Heart right ventricle (tissue), 16 donors: ENCODE data around the gene MBIP. TPM values are rescaled to one million over a fixed set of nuclear protein-coding genes. Genes with fewer than 3 reads are reported as not detected.
"Not testable (repeated sequence)": the region's sequence is repeated elsewhere in the genome, so short reads cannot be mapped to it uniquely, and the experiment has no call there.

ENCODE experiments used
- ATAC-seq, 8 donors: fragments of 200-7000 bp; cut with Tn5 transposase; one replicate each; pipeline ENCODE4 v1.9.1; 2020; ENCODE audit warnings: mild to moderate bottlenecking in 8 of 8, moderate library complexity in 8 of 8, moderate number of reproducible peaks in 1 of 8
- DNase-seq, 2 donors: peaks; one replicate each; pipeline ENCODE4 v3.0.0-alpha.2; 2020
- H3K27ac ChIP-seq, 10 donors: fragments of 200-600 bp; sonication (generic) in 2 of 10; one replicate each; pipeline versions ENCODE4 v1.5.0 to v1.8.0; 2020 to 2022; ENCODE audit warnings: mild to moderate bottlenecking in 3 of 10
- H3K27me3 ChIP-seq, 7 donors: fragments of 200-600 bp; one replicate each; pipeline ENCODE4 v1.8.0; 2021 to 2022; ENCODE audit warnings: mild to moderate bottlenecking in 2 of 7
- H3K36me3 ChIP-seq, 9 donors: fragments of 200-600 bp; sonication (generic) in 1 of 9; one replicate each; pipeline versions ENCODE4 v1.5.0 to v1.8.0; 2020 to 2022; ENCODE audit warnings: mild to moderate bottlenecking in 2 of 9
- H3K4me1 ChIP-seq, 9 donors: fragments of 200-600 bp; sonication (generic) in 1 of 9; one replicate each; pipeline versions ENCODE4 v1.5.0 to v1.8.0; 2020 to 2022; ENCODE audit warnings: mild to moderate bottlenecking in 4 of 9
- H3K4me3 ChIP-seq, 10 donors: fragments of 200-600 bp; sonication (generic) in 2 of 10; one replicate each; pipeline versions ENCODE4 v1.5.0 to v1.8.0; 2020 to 2022; ENCODE audit warnings: mild to moderate bottlenecking in 7 of 10, moderate library complexity in 2 of 10
- H3K9me3 ChIP-seq, 11 donors: fragments of 200-600 bp in 10 of 11; sonication (generic) in 2 of 11; one replicate each; pipeline versions ENCODE4 v1.5.0 to v1.8.0; 2013 to 2022; ENCODE audit warnings: mild to moderate bottlenecking in 2 of 11, control low read depth in 1 of 11, moderate library complexity in 1 of 11
- WGBS, 2 donors: extraction: QIAGEN DNeasy Blood & Tissue Kit; methylation state at CpG; one replicate each; pipeline ENCODE4 v1.1.7; 2013; ENCODE audit warnings: inconsistent platforms in 1 of 2; 5-methylcytosine and 5-hydroxymethylcytosine counted together
- intact Hi-C, 10 donors: fragments of 100-400 bp; cut with DNase I; formaldehyde crosslinking; loops; one replicate each; pipeline versions ENCODE4 v1.11.1 to v1.14.2; 2022
- polyA plus RNA-seq, 2 donors: library from polyadenylated mRNA; stranded (reverse); fragments of 200-250 nt; gene quantifications; one replicate each; pipeline ENCODE4 v1.2.3, GENCODE V29; 2013
- total RNA-seq, 10 donors: library from RNA; stranded (reverse); fragmentation: NEBNext Ultra II Directional in 3 of 10; extraction: Animal tissue kit (Norgen Biotek cat#: 25700) in 3 of 10; gene quantifications; one replicate each; pipeline versions ENCODE4 v1.2.1 to v1.2.4, GENCODE V29; 2021 to 2023
- TF ChIP-seq, protein P1 (sequence below), 9 donors: fragments of 200-600 bp; sonication (generic) in 2 of 9; IDR thresholded peaks; one replicate each; pipeline versions ENCODE4 v1.5.0 to v1.8.0; 2021 to 2022; ENCODE audit warnings: antibody characterized with exemption in 9 of 9, mild to moderate bottlenecking in 5 of 9, moderate library complexity in 1 of 9
- donor health status: Arrhythmogenic right ventricular cardiomyopathy.
- donor health status: ischemic (EF 13 %, LVEDD 7.1; RV severe dilation, severe dysfunction).
- donor health status: healthy with polysubstance abuse.
- donor health status: DM: no; HTN: yes; CAD: no.
- donor health status: DM: no; HTN: no; CAD: no.
- donor health status: ischemic (EF 25% LVEDD 6.9; RV normal size, moderate dysfunction).
- donor health status: ischemic (EF 25% LVEDD 5.7; RV mildly dilated, moderate dysfunction).
- donor health status: healthy.
- donor health status: DM: yes; HTN: yes; CAD: no.
- donor health status: Ischemic cardiomyopathy.
- donor health status: ischemic (EF 35%, LVEDD 5.7; RV mildly dilated, moderate dysfunction).
- donor health status: nonischemic (EF 11% LVEDD 7.7; RV severe dilation, severe dysfunction).
- donor health status: DM: yes; HTN: yes; CAD: no.
- donor health status: PGD.
- donor health status: ischemic (EF 29% LVEDD 5.4; RV normal size, mild dysfunction).
- donor health status: nonischemic (EF 23%, LVEDD 6.1; RV moderate dilation, normal function).

The MBIP gene
- total and polyA plus RNA-seq, 12 donors = 8.2 to 15.1 (median 10.2) TPM

DNA sequence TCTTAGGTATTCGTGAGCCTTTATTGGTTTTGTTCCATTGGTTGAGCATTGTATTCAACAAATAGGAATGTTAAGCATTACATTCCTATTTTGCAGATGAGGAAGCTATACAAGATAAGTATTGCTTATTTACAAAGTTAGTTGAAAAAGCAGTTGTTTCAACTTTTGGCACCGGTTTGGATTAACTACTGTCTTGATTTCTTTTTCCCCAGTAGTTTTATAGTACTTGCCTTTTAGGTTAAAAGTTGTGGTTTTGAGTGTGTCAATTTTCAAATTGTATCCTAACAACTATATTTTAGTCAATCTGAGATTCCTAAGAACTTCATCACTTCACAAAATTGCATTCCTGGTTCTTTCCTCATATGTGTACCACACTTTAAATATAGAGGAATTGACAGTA is 23.8 kb upstream of the MBIP start:
- Histone ChIP-seq H3K9me3 (no peaks in the 10 kb centered on the region), H3K36me3 (no peaks in the 10 kb centered on the region), H3K4me1 (no peaks in the 10 kb centered on the region), H3K27ac (no peak overlapping the region), H3K27me3 (peaks cover 0 to 33% (median 10%) of the 10 kb centered on the region in 7 donors), H3K4me3 (no peak overlapping the region)
- whole genome bisulfite sequencing, 2 donors = 27 to 57% methylated on average over 2 of the region's 2 CpGs
- ATAC-seq = no peak
- intact Hi-C loops = no loop called here
- TF ChIP-seq, protein P1, sequence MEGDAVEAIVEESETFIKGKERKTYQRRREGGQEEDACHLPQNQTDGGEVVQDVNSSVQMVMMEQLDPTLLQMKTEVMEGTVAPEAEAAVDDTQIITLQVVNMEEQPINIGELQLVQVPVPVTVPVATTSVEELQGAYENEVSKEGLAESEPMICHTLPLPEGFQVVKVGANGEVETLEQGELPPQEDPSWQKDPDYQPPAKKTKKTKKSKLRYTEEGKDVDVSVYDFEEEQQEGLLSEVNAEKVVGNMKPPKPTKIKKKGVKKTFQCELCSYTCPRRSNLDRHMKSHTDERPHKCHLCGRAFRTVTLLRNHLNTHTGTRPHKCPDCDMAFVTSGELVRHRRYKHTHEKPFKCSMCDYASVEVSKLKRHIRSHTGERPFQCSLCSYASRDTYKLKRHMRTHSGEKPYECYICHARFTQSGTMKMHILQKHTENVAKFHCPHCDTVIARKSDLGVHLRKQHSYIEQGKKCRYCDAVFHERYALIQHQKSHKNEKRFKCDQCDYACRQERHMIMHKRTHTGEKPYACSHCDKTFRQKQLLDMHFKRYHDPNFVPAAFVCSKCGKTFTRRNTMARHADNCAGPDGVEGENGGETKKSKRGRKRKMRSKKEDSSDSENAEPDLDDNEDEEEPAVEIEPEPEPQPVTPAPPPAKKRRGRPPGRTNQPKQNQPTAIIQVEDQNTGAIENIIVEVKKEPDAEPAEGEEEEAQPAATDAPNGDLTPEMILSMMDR (IDR thresholded peaks at IDR 0.05) = no peak
- no peak for DNase-seq

DNA sequence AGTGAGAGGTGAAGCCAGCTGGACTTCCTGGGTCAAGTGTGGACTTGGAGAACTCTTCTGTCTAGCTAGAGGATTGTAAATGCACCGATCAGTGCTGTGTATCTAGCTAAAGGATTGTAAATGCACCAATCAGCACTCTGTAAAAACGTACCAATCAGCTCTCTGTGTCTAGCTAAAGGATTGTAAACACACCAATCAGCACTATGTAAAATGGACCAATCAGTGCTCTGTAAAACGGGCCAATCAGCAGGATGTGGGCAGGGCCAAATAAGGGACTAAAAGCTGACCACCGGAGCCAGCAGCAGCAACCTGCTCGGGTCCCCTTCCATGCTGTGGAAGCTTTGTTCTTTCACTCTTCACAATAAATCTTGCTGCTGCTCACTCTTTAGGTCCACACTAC is 21.4 kb upstream of the MBIP start:
- H3K9me3 ChIP-seq, H3K4me3 ChIP-seq, intact Hi-C loops, ATAC-seq, DNase-seq, H3K36me3 ChIP-seq, H3K4me1 ChIP-seq, H3K27ac ChIP-seq: not testable (repeated sequence)
- peaks cover 0 to 25% (median 10%) of the 10 kb centered on the region in 7 donors for H3K27me3 ChIP-seq
- 67 to 73% methylated on average over 5 of the region's 5 CpGs for WGBS, 2 donors

DNA sequence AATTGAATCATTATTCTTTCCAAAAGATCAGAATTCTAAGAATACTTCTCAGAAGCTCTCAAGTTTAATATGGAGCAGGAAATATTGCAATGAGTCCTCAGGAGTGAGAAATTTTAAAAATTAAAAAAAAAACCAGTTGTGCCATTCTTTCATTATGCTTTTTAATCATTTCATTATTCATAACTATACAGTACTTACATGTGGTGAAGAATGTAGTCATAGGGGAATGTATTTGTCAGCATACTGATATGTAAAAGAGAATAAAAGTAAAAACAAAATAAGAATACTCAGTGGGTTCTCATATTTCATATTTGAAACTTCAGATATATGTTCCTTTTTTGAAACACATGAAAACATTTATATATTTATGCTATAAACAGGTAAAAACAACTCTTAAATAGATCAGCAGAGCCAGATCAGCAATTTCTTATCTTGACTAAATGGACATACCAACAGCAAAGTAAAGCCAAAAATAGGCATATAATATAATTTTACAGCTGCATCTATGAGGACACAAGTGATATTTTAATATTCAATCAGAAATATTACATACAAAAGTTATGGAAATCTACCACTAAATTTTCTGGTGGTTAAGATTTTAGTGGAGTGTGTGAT is 19.9 kb upstream of the MBIP start:
- no peak overlapping the region for H3K27ac ChIP-seq
- DNase-seq (no peak), ATAC-seq (no peak)
- H3K36me3 ChIP-seq = no peaks in the 10 kb centered on the region
- no peak overlapping the region for H3K4me3 ChIP-seq
- intact Hi-C loops = no loop called here
- peaks cover 0 to 17% (median 9%) of the 10 kb centered on the region in 7 donors for H3K27me3 ChIP-seq
- H3K4me1 ChIP-seq = no peaks in the 10 kb centered on the region
- TF ChIP-seq, protein P1 (IDR thresholded peaks at IDR 0.05) = no peak
- H3K9me3 ChIP-seq = no peaks in the 10 kb centered on the region

DNA sequence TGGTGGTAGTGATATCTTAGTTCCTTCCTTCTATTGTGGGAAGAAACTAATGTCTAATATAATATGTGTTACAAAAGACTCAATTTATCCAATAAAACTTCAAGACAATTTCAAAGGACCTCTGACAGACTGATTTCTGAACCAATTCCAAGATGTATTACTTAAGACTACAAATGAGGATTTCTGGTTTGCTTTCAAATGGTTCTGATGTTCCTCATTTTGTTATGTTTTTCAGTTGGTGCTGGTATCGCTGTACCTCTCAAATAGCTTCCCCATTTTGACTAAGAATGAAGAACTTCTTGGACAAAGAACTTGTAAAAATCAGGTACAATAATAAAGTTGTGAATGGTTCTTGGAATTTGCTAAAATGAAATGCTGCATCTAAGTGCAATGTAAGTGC is 19.4 kb upstream of the MBIP start:
- 72 to 93% methylated on average over 1 of the region's 1 CpG for WGBS, 2 donors

DNA sequence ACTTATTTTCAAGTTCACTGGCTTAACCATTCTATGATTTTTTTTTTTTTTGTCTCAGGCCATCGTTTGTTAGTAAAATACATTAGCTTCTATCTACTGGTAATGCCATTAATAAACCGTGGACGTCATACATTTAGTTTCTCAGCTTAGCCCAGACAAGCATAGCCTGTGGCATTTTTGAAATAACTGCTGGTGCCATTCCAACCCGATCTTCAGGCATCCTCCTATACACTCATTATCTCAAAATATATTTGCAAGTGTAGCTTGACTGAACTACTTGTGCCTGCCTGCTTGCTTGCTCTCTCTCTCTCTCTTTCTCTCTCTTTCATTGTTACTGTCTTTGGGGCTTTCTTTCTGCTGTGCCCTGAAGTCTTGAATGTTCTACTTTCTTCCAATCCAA is 12.7 kb upstream of the MBIP start:
- Histone ChIP-seq H3K27me3 (peaks cover 0 to 28% (median 22%) of the 10 kb centered on the region in 7 donors), H3K4me1 (no peaks in the 10 kb centered on the region), H3K36me3 (no peaks in the 10 kb centered on the region), H3K4me3 (no peak overlapping the region), H3K9me3 (no peaks in the 10 kb centered on the region), H3K27ac (no peak overlapping the region)
- WGBS, 2 donors = 60 to 72% methylated on average over 4 of the region's 4 CpGs
- no peak for ATAC-seq
- DNase-seq = no peak
- intact Hi-C loops = no loop called here
- TF ChIP-seq, protein P1 (IDR thresholded peaks at IDR 0.05) = no peak

More for the DNA sequence above, 19.4 kb upstream of the MBIP start:
- H3K27me3 ChIP-seq = peaks cover 0 to 17% (median 10%) of the 10 kb centered on the region in 7 donors
- H3K36me3 ChIP-seq = no peaks in the 10 kb centered on the region
- TF ChIP-seq, protein P1 (IDR thresholded peaks at IDR 0.05) = no peak
- H3K4me3 ChIP-seq = no peak overlapping the region
- ATAC-seq = no peak
- no peaks in the 10 kb centered on the region for H3K4me1 ChIP-seq
- intact Hi-C loops = no loop called here
- H3K9me3 ChIP-seq = no peaks in the 10 kb centered on the region
- H3K27ac ChIP-seq = no peak overlapping the region
- no peak for DNase-seq

DNA sequence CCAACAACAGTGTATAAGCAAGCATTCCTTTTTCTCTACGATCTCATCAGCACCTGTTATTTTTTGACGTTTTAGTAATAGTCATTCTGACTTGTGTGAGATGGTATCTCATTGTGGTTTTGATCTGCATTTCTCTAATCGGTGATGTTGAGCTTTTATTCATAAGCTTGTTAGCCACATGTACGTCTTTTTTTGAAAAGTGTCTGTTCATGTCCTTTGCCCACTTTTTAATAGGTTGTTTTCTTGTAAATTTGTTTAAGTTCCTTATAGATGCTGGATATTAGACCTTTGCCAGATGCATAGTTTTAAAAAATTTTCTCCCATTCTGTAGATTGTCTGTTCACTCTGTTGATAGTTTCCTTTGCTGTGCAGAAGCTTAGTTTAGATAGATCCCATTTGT is 7.1 kb upstream of the MBIP start:
- 84 to 87% methylated on average over 4 of the region's 4 CpGs for WGBS, 2 donors
- intact Hi-C loops = loop anchor here in 1 of 10 donors (10.0 kb wide), 1 partner anchor 1203 kb away; the partner anchor contains the start of genes PPP2R3C and PRORP
- not testable (repeated sequence) for ATAC-seq

More for the DNA sequence above, 7.1 kb upstream of the MBIP start:
- not testable (repeated sequence) for H3K36me3 ChIP-seq, H3K4me3 ChIP-seq, H3K4me1 ChIP-seq, DNase-seq, H3K27ac ChIP-seq
- peaks cover 0 to 11% (median 0%) of the 10 kb centered on the region in 11 donors for H3K9me3 ChIP-seq
- peaks cover 0 to 60% (median 11%) of the 10 kb centered on the region in 7 donors for H3K27me3 ChIP-seq
